Mucosa of stomach (tissue), 1 donor: ENCODE measurements around the gene TRMT13.
A peak's percentile ranks its signal among the peaks of the same experiment; 100 is the strongest.

Experiments used
- H3K27me3 ChIP-seq: one replicate; pipeline ENCODE4 v1.7.0; 2013; ENCODE audit warnings: mild to moderate bottlenecking, low read length; ENCODE audit not compliant: control insufficient read depth, insufficient read depth
- H3K36me3 ChIP-seq: one replicate; pipeline ENCODE4 v1.7.0; 2013; ENCODE audit warnings: low read length; ENCODE audit not compliant: control insufficient read depth, insufficient read depth
- H3K4me1 ChIP-seq: one replicate; pipeline ENCODE4 v1.7.0; 2013; ENCODE audit warnings: mild to moderate bottlenecking, low read length; ENCODE audit not compliant: control insufficient read depth, insufficient read depth
- H3K4me3 ChIP-seq: one replicate; pipeline ENCODE4 v1.7.0; 2013; ENCODE audit warnings: low read length
- H3K9ac ChIP-seq: one replicate; pipeline ENCODE4 v1.7.0; 2013; ENCODE audit warnings: mild to moderate bottlenecking, low read length, moderate library complexity
- H3K9me3 ChIP-seq: one replicate; pipeline ENCODE4 v1.7.0; 2013; ENCODE audit warnings: mild to moderate bottlenecking, low read length, moderate library complexity; ENCODE audit not compliant: control insufficient read depth
- donor health status: Pancreatic carcinoma.

Gene TRMT13, protein sequence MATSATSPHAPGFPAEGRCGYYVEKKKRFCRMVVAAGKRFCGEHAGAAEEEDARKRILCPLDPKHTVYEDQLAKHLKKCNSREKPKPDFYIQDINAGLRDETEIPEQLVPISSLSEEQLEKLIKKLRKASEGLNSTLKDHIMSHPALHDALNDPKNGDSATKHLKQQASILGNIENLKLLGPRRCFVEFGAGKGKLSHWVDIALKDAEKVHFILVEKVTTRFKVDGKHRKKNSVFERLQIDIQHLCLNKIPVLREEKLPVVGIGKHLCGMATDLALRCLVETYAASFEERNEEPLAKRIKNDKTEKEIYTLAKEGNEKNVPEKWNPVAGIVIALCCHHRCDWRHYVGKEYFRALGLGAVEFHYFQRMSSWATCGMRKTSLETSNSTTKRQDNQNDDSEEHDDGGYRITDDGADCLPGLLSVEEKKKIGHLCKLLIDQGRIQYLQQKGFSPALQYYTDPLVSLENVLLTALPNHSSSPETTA

DNA sequence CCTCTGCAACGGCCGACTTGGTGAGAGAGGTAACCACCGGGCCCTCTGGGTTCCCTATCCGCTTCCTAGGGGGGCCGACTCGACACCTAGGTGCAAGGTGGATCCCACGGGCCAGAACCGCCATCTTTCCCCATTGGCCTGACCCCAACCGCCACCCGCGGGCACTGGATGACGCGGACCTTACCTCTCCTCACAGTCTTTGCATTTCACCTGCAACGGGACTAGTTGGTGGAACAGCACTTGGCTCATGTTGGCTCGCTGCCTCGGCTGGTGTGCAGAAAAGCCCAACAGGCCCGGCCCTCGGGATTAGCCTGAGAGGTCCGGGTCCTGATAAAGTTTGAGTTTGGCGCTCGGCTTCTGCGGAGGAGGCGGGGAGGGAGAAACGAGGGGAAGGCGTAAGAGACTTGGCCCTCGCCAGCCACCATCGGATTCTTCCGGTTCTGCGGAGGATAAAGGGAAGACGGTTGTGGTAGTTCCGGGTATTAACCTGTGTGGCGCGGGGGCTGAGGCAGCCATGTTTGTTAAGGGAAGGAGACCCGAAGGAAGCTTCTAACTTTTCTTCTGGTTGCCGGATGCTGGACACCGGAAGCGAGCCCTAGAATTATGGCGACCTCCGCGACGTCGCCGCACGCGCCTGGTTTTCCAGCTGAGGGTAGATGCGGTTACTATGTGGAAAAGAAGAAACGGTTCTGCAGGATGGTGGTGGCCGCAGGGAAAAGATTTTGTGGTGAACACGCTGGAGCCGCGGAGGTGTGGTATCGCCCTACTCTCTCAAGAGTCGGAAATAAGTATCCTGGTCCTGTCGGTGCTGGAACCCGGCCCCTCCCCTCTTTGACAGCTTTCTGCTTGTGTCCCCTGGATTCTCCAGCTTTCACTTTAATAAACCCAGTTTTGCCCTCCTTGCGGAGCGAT is at the start of gene TRMT13, which contains the start of gene SASS6:
TRMT13 (plus strand) TSS at position 598 of the 912 bp plus-strand sequence; CDS start at position 604, 6 bp downstream.
SASS6 (minus strand) TSS at position 365 of the 912 bp plus-strand sequence; CDS start at position 249, 116 bp downstream.
- no peaks in the 10 kb centered on the region for H3K9me3 ChIP-seq
- H3K4me1 ChIP-seq: no peaks in the 10 kb centered on the region
- no peaks in the 10 kb centered on the region for H3K36me3 ChIP-seq
- no peaks in the 10 kb centered on the region for H3K27me3 ChIP-seq
- H3K9ac ChIP-seq: peak within 1 kb of the TSS; percentile 77
- peak within 1 kb of the TSS; percentile 80 for H3K4me3 ChIP-seq

DNA sequence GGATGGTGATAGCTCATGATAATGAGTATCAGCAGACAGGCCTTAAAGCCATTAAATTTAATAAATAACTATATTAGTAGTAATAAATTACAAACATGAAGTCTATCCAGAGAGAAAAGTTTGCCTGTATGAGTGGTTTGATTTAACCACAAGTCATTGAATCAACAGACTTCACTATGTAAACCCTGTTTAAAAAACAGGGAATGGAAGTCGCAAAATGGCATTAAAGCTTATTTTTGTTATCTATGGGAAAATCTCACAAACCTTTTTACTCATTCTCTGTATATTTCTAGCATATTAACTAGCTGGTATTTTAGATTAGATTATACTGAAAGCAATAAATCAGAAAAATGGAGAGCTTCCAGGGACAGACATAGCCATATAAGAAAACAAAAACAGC is 45.6 kb upstream of the TRMT13 start:
- H3K9ac ChIP-seq: no peak overlapping the region
- no peaks in the 10 kb centered on the region for H3K36me3 ChIP-seq
- H3K27me3 ChIP-seq: no peaks in the 10 kb centered on the region
- no peaks in the 10 kb centered on the region for H3K9me3 ChIP-seq
- no peak overlapping the region for H3K4me3 ChIP-seq
- H3K4me1 ChIP-seq: no peaks in the 10 kb centered on the region

DNA sequence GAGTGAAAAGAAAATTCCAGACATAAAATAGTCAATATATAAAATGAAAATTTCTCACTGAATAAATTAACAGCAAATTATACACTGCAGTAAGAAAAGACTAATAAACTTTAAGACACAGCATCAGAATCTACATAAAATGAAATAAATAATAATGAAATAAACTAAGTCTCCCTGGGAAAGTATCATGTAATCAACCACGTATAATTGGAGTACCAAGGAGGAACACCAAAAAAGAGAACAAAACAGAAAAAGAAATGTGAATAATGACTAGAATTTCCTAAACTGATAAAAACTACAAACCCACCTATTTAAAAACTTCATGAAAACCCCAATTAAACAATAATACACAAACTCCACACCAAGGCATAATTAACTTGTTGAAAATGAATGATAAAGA is 43.9 kb upstream of the TRMT13 start:
- Histone ChIP-seq H3K27me3 (no peaks in the 10 kb centered on the region), H3K9me3 (no peaks in the 10 kb centered on the region), H3K4me3 (no peak overlapping the region), H3K4me1 (no peaks in the 10 kb centered on the region), H3K9ac (no peak overlapping the region), H3K36me3 (no peaks in the 10 kb centered on the region)

DNA sequence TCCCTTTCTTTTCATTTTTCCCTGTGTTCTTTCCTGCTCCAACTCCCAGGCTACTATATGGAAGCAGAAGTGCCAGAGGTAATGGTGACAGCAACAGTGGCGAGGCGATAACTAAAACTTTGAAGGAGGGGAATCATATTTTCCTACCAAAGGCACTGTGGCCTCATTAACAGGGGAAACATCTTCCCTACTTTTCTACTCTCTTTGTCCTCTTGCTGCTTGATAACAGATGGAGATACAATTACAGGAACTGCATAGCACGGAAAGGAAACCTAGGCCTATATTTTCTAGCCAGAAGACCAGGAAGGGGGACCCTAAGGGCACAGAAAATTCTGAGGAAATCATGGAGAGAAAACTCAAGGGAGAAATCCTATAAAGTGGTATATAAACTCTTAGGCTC is 42.5 kb upstream of the TRMT13 start:
- no peaks in the 10 kb centered on the region for H3K4me1 ChIP-seq
- no peaks in the 10 kb centered on the region for H3K9me3 ChIP-seq
- H3K9ac ChIP-seq: no peak overlapping the region
- no peaks in the 10 kb centered on the region for H3K27me3 ChIP-seq
- H3K36me3 ChIP-seq: no peaks in the 10 kb centered on the region
- H3K4me3 ChIP-seq: no peak overlapping the region

DNA sequence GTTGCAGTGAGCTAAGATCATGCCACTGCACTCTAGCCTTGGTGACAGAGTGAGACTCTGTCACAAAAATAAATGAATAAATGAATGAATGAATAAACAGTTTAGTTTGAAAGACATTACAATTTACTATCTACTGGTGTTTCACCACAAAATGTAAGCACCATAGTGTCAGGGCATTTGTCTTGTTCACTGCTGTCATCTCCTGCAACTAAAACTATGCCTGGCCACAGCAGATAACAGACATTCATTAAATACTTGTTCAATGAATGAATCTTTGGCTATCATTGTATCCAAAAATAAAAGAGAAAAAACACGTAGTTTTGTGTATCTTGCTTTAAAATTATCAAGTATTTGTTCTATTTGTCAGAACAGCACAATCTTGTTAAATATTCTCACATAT is 32.8 kb upstream of the TRMT13 start:
- no peaks in the 10 kb centered on the region for H3K9me3 ChIP-seq
- H3K4me3 ChIP-seq: no peak overlapping the region
- no peaks in the 10 kb centered on the region for H3K27me3 ChIP-seq
- H3K36me3 ChIP-seq: no peaks in the 10 kb centered on the region
- H3K4me1 ChIP-seq: no peaks in the 10 kb centered on the region
- H3K9ac ChIP-seq: no peak overlapping the region

DNA sequence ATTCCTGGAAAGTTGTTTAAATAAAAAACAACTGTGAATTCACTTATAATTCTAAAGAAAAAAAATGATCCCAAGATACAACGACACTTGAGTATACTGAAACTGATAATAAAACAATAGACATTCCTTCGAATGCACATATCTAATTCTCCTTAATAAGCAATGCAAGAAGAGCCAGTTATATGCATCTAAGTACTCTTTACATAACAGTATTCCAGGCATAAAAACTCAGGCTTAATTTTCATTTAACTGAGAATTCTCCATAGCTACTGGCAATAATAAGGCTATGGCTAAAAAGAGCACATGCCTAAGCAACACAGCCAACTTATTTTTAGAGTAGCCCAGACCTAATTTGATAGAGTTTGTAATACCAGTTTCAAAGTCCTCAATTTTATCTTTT is 31.4 kb upstream of the TRMT13 start:
- no peak overlapping the region for H3K9ac ChIP-seq
- H3K9me3 ChIP-seq: no peaks in the 10 kb centered on the region
- no peak overlapping the region for H3K4me3 ChIP-seq
- no peaks in the 10 kb centered on the region for H3K36me3 ChIP-seq
- H3K4me1 ChIP-seq: no peaks in the 10 kb centered on the region
- H3K27me3 ChIP-seq: no peaks in the 10 kb centered on the region

DNA sequence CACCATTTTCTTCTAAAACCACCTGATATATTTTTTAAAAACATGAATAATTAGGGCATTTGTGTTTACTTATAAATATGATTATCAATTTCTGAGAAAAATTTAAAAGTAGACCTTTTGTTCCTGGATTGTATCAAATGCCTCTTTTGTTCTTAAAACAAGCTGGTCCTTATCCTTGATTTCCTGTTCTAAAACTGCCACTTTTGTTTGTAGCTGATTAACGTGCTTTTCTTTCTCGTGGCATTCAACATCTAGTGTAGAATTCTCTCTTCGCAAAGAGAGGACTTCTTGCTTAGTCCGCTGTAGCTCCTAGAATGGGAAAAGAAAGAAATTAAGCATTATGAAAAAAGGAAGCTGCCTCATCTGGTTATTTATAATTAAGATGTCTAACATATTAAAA is 25.3 kb upstream of the TRMT13 start:
- H3K9ac ChIP-seq: no peak overlapping the region
- H3K4me3 ChIP-seq: no peak overlapping the region
- no peaks in the 10 kb centered on the region for H3K27me3 ChIP-seq
- no peaks in the 10 kb centered on the region for H3K9me3 ChIP-seq
- no peaks in the 10 kb centered on the region for H3K36me3 ChIP-seq
- no peaks in the 10 kb centered on the region for H3K4me1 ChIP-seq

DNA sequence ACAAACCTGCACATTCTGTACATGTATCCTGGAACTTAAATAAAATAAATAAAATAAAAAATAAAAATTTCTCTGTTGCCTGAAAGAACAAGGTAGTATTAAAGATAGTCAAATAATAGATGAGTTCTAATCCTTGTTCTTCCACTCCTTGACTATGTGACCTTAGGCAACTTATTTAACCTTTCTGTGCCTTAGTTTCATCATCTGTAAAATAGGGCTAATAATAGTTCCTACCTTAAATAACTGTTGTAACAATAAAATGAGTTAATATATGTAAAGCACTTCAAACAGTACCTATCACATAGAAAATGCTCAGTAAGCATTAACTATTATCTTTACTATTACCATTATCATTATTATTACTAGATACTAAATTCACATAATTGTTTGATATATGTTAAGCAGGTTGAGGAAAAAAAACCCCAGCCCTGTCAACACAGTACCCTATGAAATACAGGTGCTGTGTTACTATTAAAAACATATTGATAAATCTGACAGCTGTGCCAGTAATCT is 23.4 kb upstream of the TRMT13 start:
- H3K27me3 ChIP-seq: no peaks in the 10 kb centered on the region
- no peak overlapping the region for H3K9ac ChIP-seq
- H3K9me3 ChIP-seq: no peaks in the 10 kb centered on the region
- no peaks in the 10 kb centered on the region for H3K36me3 ChIP-seq
- H3K4me1 ChIP-seq: no peaks in the 10 kb centered on the region
- H3K4me3 ChIP-seq: no peak overlapping the region

DNA sequence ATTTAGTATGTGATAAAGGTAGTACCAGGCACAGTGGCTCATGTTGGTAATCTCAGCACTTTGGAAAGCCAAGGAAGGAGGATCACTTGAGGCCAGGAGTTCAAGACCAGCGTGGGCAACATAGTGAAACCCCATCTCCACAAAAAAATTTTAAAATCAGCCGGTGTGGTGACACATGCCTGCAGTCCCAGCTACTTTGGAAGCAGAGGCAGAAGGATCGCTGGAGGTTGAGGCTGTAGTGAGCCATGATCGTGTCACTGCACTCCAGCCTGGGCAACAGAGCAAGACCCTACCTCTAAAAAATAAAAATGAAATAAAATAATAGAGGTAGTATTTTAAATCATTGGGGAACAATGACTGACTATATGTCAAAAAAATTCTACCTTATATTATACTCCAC is 17.4 kb upstream of the TRMT13 start:
- H3K4me1 ChIP-seq: no peaks in the 10 kb centered on the region
- H3K9ac ChIP-seq: no peak overlapping the region
- no peak overlapping the region for H3K4me3 ChIP-seq
- H3K36me3 ChIP-seq: no peaks in the 10 kb centered on the region
- no peaks in the 10 kb centered on the region for H3K9me3 ChIP-seq
- H3K27me3 ChIP-seq: no peaks in the 10 kb centered on the region

DNA sequence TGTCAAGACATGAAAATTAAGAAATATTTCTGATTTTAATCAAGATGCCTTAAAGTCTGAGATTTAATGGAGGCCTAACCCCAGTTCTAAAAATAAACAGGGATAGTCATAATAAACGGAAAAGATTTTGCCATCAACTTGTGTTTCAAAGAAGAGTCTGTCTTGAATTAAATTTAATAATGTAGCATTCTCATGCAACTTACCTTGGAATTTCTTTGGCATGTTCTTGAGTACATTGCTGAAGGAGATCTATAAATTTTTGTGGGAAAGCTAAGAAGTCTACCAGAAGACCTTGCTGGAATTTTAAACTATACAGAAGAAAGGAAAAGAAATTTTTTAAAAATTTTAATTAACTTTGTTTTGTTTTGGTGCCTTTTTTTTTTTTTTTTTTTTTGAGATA is 10.8 kb upstream of the TRMT13 start:
- H3K9ac ChIP-seq: no peak overlapping the region
- no peaks in the 10 kb centered on the region for H3K36me3 ChIP-seq
- H3K4me1 ChIP-seq: no peaks in the 10 kb centered on the region
- no peaks in the 10 kb centered on the region for H3K27me3 ChIP-seq
- H3K4me3 ChIP-seq: no peak overlapping the region
- H3K9me3 ChIP-seq: no peaks in the 10 kb centered on the region

DNA sequence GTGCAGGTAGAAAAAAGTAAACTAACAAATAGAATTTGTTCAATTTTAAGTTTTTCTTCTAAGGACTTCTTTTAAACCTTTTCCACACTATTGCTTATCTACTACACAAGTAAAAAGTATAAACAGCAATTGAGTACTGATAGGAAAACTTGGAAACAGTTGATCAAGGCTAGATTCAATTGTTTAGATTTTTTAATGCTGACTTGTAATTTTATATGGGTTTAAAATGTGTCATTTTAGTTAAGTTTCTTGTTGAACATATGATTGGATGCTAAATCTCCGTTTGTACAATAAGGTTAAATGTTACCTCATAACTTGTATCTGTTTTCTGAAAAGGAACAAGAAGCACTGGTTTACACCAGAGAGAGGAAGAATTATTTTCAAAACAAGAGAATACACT is 5.7 kb upstream of the TRMT13 start:
- Histone ChIP-seq H3K9me3 (no peaks in the 10 kb centered on the region), H3K9ac (no peak overlapping the region), H3K27me3 (no peaks in the 10 kb centered on the region), H3K4me3 (no peak overlapping the region), H3K4me1 (no peaks in the 10 kb centered on the region), H3K36me3 (no peaks in the 10 kb centered on the region)
